GM12873 (cell line): ENCODE results near the gene NEIL1.

Source experiments
- CTCF ChIP-seq: IDR thresholded peaks from 2 replicates; pipeline ENCODE4 v1.5.1; 2012; ENCODE audit warnings: low read depth, mild to moderate bottlenecking, moderate library complexity, low read length, control low read depth; ENCODE audit not compliant: insufficient read depth; ENCODE audit errors: missing control alignments

The NEIL1 gene

GRCh38 chr15:75366163-75366562 is 19.3 kb downstream of the NEIL1 start:
- no peak for TF ChIP-seq CTCF

- no peak for TF ChIP-seq CTCF
These were observed 20.2 kb downstream of the NEIL1 start for GRCh38 chr15:75367006-75367405.

GRCh38 chr15:75367406-75367912 is 20.6 kb downstream of the NEIL1 start:
- TF ChIP-seq CTCF, result no peak

GRCh38 chr15:75367913-75368688 is 21.3 kb downstream of the NEIL1 start, which contains the start of gene MAN2C1:
Gene MAN2C1, minus strand, starts transcription at chr15:75368607. Its CDS starts 24 bp downstream, at chr15:75368583.
- peak; percentile 87 for TF ChIP-seq CTCF

GRCh38 chr15:75368689-75369239 is 21.9 kb downstream of the NEIL1 start:
- TF ChIP-seq CTCF, result no peak

GRCh38 chr15:75369897-75370581 is 23.2 kb downstream of the NEIL1 start:
- no peak for TF ChIP-seq CTCF

GRCh38 chr15:75371486-75371885 is 24.6 kb downstream of the NEIL1 start:
- no peak for TF ChIP-seq CTCF
